Measurements from ENCODE around the gene ZNF563.

DNA sequence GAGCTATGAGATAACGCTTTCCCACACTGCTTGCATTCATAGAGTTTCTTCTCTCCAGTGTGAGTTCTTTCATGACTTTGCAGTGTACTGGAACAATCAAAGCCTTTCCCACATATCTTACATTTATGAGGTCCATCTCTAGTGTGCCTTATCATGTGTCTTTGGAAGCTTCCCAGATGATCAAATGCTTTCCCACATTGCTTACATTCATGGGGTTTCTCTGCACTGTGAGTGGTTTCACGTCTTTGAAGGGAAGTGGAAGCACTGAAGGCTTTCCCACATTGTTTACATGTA is 47.0 kb upstream of the ZNF563 start:
- TF ChIP-seq, protein P1, sequence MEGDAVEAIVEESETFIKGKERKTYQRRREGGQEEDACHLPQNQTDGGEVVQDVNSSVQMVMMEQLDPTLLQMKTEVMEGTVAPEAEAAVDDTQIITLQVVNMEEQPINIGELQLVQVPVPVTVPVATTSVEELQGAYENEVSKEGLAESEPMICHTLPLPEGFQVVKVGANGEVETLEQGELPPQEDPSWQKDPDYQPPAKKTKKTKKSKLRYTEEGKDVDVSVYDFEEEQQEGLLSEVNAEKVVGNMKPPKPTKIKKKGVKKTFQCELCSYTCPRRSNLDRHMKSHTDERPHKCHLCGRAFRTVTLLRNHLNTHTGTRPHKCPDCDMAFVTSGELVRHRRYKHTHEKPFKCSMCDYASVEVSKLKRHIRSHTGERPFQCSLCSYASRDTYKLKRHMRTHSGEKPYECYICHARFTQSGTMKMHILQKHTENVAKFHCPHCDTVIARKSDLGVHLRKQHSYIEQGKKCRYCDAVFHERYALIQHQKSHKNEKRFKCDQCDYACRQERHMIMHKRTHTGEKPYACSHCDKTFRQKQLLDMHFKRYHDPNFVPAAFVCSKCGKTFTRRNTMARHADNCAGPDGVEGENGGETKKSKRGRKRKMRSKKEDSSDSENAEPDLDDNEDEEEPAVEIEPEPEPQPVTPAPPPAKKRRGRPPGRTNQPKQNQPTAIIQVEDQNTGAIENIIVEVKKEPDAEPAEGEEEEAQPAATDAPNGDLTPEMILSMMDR (IDR thresholded peaks at IDR 0.05), result no peak
- TF ChIP-seq POLR2A (IDR thresholded peaks at IDR 0.05), result no peak
